Measurements from ENCODE around the gene ALDH3A1. TPM values are rescaled to one million over a fixed set of nuclear protein-coding genes. Genes with fewer than 3 reads are reported as not detected.

ALDH3A1 gene
- total RNA-seq, 1 donor from 2014 or later = 24.2 TPM

GRCh38 chr17:19762515-19762961 is 14.4 kb upstream of the ALDH3A1 start:
- Histone ChIP-seq H3K36me3 (ENCODE audit: control insufficient read depth, insufficient read depth, low read length) (no peaks in the 10 kb centered on the region), H3K4me3 (ENCODE audit: low read depth, low read length) (no peak overlapping the region), H3K27me3 (ENCODE audit: control insufficient read depth, insufficient read depth, low read length) (no peaks in the 10 kb centered on the region)
- TF ChIP-seq CTCF (IDR thresholded peaks at IDR 0.05; ENCODE audit: insufficient read depth, low read length, severe bottlenecking) = peak; percentile 96
- no peak for FAIRE-seq
- DNase-seq (ENCODE audit: low read depth) = peak; percentile 54

GRCh38 chr17:19760746-19761145 is 12.6 kb upstream of the ALDH3A1 start:
- Histone ChIP-seq H3K36me3 (ENCODE audit: control insufficient read depth, insufficient read depth, low read length) (no peaks in the 10 kb centered on the region), H3K27me3 (ENCODE audit: control insufficient read depth, insufficient read depth, low read length) (no peaks in the 10 kb centered on the region), H3K4me3 (ENCODE audit: low read depth, low read length) (no peak overlapping the region)
- FAIRE-seq (no peak), DNase-seq (ENCODE audit: low read depth) (no peak)
- no peak for TF ChIP-seq CTCF (IDR thresholded peaks at IDR 0.05; ENCODE audit: insufficient read depth, low read length, severe bottlenecking)

- FAIRE-seq = no peak
Observed at GRCh38 chr17:19759568-19760549, 11.8 kb upstream of the ALDH3A1 start.

GRCh38 chr17:19757536-19758180 is 9.6 kb upstream of the ALDH3A1 start:
- DNase-seq (ENCODE audit: low read depth) (no peak), FAIRE-seq (no peak)
- TF ChIP-seq CTCF (IDR thresholded peaks at IDR 0.05; ENCODE audit: insufficient read depth, low read length, severe bottlenecking) = no peak
- H3K36me3 ChIP-seq (ENCODE audit: control insufficient read depth, insufficient read depth, low read length) = no peaks in the 10 kb centered on the region
- H3K27me3 ChIP-seq (ENCODE audit: control insufficient read depth, insufficient read depth, low read length) = no peaks in the 10 kb centered on the region
- H3K4me3 ChIP-seq (ENCODE audit: low read depth, low read length) = no peak overlapping the region

More at GRCh38 chr17:19759568-19760549, 11.8 kb upstream of the ALDH3A1 start:
- no peaks in the 10 kb centered on the region for H3K27me3 ChIP-seq (ENCODE audit: control insufficient read depth, insufficient read depth, low read length)
- no peaks in the 10 kb centered on the region for H3K36me3 ChIP-seq (ENCODE audit: control insufficient read depth, insufficient read depth, low read length)
- DNase-seq (ENCODE audit: low read depth) = no peak
- H3K4me3 ChIP-seq (ENCODE audit: low read depth, low read length) = no peak overlapping the region
- no peak for TF ChIP-seq CTCF (IDR thresholded peaks at IDR 0.05; ENCODE audit: insufficient read depth, low read length, severe bottlenecking)

- DNase-seq (ENCODE audit: low read depth) (no peak), FAIRE-seq (no peak)
- H3K36me3 ChIP-seq (ENCODE audit: control insufficient read depth, insufficient read depth, low read length) = no peaks in the 10 kb centered on the region
Observed at GRCh38 chr17:19756546-19756945, 8.4 kb upstream of the ALDH3A1 start.

More at GRCh38 chr17:19756546-19756945, 8.4 kb upstream of the ALDH3A1 start:
- no peaks in the 10 kb centered on the region for H3K27me3 ChIP-seq (ENCODE audit: control insufficient read depth, insufficient read depth, low read length)
- no peak overlapping the region for H3K4me3 ChIP-seq (ENCODE audit: low read depth, low read length)
- no peak for TF ChIP-seq CTCF (IDR thresholded peaks at IDR 0.05; ENCODE audit: insufficient read depth, low read length, severe bottlenecking)
